GM21526 (cell line): ENCODE measurements around the gene SAFB.
A peak's percentile ranks its signal among the peaks of the same experiment; 100 is the strongest.

Experiments used
- ATAC-seq: cut with Tn5 transposase; IDR thresholded peaks from one replicate; pipeline ENCODE4 v1.9.1; 2021; ENCODE audit warnings: moderate library complexity; ENCODE audit not compliant: unreplicated experiment, low FRiP score

SAFB gene

DNA sequence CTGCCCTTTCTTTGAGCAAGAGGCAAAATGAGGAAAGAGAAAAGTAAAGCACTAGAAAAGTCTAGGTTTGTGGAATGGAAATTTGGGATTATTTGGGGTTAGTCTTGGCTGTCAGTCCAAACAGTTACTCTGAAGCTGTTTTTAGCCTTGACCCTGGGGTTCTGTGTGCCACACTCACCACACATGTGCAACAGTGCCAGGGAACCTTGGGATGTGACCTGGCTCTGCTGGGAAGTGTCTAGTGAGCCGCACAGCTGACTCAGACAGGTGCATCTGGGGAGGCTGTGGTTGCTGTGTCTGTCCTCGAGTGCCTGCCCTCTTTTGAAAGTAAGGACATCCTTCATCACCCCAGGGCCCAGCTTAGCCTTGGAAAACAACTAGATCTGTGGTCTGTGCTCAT lies 41.6 kb downstream of the SAFB start:
- no peak for ATAC-seq

DNA sequence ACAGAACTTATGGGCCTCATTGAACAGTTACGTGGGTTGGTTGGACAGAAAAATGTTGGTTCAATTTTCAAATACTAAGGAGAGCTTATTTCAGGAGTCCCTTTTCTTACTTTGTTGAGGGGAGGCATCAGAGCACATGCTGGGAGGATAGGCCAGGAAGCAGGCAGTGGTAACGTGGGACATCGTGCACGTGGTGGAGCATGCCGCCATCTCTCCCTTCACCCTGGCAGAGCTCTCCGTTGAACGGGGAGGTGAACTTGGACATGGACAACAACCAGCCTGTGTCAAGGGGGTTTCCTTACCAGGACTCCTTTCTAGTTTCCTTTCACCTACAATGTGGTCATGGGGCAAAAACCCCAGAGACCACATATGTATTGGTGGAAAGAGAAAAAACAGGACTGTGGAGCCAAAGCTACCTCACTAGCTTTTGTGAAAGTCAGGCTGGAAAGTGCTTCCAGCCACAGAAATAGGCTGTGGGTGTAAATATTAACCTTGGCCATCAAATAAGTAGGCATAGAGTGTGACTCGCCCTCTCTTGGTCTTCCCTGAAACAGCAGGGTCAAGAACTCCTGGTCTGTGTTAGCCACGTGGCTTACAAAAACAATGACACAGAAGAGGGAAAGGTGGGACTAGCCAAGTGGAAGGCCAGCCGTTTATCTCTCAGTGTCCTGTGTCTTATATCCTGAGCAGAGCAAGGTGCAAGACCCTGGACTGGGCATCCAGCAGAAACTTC lies 43.1 kb downstream of the SAFB start:
- no peak for ATAC-seq

DNA sequence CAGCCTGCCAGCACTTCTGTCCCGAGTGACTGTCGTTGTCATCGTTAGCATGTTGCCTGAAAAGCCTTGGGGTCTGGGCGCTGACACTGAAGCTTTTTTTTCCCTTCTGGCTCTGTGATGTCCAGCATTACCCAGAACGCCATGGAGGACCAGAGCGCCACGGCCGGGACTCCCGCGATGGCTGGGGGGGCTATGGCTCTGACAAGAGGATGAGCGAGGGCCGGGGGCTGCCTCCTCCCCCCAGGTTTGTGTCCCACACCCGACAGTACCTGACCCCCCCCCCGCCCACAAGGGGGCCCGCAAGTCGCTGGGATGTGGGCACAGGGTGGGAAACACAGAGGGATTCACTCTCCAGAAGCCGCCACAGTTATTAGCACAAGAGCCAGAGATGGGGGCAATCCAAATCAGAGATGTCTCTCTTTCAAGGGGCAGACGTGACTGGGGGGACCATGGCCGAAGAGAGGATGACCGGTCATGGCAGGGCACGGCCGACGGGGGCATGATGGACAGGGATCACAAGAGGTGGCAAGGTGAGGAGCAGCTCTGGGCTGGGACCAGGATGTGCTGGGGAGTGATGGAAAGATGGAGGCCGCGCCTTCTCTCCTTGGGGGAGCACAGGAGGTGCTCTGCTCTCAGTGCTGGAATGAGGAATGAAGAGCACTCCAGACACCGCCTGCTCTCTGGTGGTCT lies 44.2 kb downstream of the SAFB start:
- no peak for ATAC-seq

DNA sequence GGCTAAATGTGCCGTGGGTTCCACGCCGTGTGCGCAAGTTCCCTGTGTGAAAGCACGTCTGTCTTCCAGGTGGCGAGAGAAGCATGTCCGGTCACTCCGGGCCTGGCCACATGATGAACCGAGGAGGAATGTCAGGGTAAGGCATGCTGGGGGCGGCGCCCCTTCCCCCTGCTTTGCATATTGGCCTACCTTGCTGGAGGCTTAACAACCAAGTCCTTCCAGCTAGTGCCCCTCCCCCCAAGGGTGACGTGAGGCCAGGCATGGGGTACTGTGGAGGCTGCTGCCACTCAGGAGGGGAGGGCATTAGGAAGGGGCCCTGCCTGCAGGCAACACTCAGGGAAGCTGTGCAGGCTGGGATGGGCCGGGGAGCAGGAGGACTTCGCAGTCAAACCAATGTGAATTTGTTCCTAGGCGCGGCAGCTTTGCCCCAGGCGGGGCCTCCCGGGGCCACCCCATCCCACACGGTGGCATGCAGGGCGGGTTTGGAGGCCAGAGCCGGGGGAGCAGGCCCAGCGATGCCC lies 44.9 kb downstream of the SAFB start:
- ATAC-seq: no peak

DNA sequence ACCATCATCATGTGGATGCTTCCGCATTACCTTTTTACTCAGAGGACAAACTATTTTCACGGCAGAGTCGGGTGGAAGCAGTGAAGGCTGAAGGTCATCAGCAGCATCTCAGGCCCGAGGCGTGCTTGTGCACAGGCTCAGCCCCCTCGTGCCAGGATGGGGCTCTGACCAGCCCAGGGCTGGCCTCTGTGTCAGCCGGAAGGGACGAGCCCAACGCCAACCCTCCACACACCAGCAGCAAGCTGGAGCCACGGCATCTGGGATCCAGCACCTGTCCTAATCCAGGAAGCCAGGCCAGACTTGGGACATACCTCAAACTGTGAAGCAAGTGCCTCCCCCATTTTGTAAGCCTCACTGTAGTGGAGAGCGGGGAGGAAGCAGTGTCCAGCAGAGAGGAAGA lies 46.3 kb downstream of the SAFB start:
- no peak for ATAC-seq

DNA sequence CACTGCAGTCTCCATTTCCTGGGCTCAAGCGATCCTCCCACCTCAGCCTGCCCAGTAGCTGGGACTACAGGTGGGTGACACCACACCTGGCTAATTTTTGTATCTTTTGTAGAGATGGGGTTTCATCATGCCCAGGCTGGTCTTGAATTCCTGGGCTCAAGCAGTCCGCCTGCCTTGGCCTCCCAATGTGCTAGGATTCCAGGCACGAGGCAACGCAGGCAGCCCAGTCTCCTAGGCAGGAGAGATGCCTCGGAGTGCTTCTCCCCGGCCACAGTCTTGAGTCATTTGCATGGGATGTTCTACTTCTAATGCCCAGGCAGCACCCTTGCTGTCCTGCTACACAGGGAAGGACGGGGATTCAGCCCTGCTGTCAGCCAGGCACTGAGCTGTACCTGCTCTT lies 48.7 kb downstream of the SAFB start:
- ATAC-seq: no peak

DNA sequence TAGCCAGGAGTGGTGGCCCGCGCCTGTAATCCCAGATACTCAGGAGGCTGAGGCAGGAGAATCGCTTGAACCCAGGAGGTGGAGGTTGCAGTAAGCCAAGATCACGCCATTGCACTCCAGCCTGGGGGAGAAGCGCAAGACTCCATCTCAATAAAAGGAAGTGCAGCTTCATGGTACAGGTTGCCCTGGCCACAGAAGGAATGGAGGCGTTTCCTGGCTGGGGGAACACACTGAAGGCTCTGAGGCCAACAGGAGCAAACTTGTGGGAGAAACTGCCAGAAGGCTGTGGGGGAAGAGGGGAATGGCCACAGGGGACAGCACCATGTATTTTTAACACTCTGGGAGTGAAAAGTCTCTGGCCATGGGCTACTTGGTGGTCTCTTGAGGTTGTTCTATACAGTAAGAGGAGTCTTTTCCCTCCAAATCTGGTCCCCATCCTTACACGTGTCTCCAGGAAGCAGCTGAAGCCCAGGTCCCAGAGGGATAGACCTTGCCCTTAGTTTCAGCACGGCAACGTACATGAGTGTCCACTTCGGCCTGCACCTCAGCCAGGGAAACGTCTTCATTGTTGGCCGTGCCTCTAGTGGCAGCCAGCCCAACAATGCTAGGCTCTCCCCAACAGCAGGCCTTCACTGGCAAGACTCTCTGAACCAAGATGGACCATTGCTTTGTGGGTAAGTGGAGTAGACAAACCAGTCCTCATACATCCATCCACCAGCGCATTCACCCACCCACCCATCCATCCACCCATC lies 50.0 kb downstream of the SAFB start:
- no peak for ATAC-seq

DNA sequence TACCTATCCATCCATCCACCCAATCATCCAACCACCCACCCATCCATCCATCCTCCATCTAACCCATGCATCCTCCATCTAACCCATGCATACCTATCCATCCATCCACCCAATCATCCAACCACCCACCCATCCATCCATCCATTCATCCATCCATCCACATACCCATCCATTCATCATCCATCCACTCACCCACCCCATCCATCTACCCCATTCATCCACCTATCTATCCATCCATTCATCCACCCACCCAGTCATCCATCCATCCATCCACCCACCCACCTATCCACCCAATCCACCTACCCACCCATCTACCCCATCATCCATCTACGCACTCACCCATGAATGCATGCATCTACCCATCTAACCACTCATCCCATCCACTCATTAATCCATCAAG lies 50.9 kb downstream of the SAFB start:
- ATAC-seq: no peak

DNA sequence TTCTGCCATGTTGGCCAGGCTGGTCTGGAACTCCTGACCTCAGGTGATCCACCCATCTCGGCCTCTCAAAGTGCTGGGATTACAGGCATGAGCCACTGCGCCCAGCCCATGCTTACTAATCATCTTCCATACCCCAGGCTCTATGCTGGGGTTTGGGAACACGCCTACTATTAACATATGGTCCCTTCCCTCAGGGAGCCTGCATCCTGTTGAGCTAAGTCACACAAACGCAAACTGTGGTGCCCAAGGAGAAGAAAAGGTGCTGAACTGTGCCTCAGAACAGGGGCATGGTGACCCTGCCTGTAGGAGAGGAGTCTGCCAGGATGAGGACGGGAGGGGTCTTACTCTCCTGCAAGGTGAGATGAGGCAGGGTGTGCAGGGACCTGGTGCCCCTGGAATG lies 51.8 kb downstream of the SAFB start:
- ATAC-seq: no peak

DNA sequence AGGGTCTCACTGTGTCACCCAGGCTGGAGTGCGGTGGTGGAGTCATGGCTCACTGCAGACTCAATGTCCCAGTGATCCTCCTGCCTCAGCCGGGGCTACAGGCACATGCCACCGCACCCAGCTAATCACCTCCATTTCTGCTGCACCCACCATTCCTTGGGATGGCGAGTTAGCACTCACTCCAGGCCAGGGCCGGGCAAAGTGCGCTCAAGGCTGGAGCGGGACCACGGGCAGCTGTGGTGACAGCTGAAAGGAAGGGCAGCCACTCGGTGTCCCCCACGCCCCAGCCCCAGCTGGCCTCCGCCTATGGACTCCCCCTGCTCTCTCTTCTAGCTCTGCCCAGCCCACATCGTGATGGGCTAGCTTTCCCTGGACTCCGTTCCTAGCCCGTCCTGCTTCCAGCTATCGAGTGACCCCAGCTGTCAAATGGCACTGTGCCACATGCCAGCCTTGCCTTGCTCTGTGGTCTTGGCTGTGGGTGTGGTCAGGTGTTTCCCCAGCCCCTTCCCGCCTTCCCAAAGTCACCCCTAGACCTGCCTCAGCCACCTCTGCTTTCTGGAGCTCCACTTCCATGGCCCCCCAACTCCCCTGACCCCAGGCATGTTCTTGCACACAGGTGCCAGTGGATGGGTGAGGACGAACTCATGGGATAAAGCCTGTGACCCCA lies 53.4 kb downstream of the SAFB start:
- no peak for ATAC-seq

DNA sequence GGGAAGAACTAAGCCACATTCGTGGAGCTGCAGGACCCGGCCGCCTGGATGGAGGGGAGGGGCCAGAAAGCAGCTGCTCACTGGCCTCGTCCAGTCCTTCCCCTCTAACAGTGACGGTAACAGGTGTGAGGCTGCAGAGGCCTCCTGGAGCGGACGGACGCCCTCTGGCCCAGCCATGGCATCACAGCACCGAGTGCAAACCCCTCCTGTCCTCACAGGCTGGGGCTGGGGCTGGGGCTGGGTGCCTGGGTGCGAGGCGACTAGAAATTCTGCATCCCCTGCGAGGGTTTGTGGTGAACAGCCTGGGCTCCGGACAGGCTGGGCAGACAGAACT lies 53.9 kb downstream of the SAFB start:
- ATAC-seq: no peak

DNA sequence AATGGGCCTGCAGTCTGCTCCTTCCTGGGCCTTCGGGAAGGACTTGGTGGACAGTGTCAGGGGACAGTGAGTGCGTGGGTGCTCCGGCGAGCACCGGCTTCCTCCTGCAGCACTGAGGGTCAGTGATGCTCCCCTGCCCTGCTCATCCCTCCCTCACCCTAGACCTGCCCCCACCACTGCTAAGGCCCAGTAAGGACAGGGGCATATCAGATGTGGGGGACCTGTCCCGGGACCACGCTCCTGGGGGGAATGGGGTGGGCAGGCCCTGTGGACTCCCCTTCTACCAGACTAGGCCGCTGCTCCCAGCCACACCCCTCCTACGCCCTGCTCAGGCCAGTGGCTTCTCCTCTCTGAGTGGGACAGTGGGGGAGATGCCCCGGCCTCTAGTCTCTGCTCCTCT lies 54.3 kb downstream of the SAFB start:
- ATAC-seq: no peak

DNA sequence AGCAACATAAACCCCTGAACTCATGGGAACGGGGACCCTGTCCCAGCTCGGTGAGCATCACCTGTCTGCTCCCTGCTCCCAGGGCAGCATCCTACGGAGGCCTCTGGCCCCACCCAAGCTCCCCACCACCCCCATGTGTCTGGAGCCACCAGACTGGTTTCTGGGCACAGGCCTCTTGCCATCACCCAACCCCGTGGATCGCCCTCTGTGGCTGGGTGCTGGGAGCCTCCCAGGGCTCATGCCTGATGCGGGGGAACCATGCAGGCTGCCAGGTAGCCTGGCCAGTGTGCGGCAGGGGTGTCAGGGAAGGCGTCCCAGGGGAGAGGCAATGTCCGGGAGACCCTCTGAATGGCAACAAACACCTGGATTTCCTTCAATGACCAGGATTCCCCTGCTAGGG lies 54.7 kb downstream of the SAFB start:
- no peak for ATAC-seq

DNA sequence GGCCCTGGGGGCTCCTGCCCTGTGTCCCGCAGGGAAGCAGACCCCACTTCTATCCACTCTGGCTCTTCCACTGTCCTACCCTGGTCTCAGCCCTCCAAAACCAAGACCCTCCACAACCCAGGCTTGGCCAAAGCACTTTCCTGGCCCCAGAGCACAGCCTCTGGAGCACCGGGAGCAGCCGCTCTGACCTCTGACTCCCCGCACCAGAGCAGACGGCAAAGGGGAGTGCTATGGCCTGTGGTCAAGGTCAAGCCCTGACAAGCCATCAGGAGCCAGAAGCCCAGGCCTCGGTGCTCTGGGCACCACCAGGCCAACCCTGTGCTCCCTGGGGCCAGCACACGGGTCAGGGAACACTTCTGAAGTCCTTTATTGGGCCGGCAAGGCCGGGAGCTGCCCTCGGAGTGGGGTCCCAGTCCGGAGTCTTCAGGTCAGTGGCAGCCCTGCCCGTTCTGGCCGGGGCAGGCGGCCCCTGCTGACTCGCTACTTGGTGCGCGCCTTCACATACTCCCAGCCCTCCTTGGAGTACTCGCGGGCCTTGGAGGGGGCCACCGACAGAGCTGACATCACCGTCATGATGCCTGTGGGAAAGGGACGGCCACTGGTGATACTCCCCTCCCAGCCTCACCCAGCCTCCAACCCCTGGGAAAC lies 55.3 kb downstream of the SAFB start:
- no peak for ATAC-seq

DNA sequence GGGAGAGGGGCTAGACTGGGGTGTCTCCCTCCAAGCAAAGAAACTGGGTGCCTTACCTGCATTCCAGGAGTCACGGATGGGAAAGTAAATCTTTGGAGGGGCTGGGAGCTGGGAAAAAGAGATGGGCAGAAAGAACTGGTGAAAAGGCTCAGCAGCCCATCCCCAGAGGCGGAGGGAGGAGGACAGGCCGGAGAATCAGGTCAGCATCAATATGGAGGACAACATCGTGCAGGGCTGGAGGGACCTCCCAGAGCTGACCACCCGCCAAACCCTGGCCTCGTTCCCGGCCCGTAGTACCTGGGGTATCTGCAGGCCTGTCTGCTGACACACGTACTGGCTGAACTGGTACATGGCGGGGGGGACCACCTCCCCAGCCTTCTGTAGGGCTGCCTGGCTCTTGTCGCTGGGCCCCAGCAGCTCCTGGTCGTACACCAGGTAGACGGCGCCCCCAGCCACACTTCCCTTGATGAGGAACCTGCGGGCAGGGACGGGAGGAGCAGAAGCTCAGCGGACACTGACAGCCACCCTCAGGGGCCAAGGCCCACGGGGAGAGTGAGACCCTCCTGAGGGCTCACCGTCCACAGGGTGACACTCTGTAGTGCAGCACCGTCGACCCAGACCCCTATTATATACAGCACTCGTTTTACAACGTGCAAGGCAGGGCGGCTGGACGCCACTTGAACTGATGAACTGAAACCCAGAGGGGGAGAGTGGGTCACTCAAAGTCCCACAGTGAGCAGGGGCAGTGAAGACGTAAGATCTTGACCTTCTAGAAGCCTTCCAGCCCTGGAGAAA lies 56.6 kb downstream of the SAFB start:
- ATAC-seq: no peak

DNA sequence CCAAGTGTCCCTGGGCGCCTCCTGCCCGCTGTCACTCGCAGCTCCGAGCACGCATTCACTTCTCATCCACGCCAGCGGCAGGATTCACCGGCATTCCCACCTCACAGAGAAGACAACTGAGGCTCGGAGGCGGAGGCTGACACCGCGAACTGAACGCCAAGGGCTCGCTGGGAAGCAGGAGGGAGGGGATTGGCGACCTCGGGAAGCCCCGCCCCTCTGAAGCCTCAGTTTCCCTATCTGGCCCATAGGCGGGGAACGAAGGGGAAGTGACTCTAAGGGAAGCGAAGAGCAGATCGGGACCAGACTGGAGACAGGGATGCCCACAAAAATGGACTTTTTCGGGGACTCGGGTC lies 57.2 kb downstream of the SAFB start:
- ATAC-seq: no peak

DNA sequence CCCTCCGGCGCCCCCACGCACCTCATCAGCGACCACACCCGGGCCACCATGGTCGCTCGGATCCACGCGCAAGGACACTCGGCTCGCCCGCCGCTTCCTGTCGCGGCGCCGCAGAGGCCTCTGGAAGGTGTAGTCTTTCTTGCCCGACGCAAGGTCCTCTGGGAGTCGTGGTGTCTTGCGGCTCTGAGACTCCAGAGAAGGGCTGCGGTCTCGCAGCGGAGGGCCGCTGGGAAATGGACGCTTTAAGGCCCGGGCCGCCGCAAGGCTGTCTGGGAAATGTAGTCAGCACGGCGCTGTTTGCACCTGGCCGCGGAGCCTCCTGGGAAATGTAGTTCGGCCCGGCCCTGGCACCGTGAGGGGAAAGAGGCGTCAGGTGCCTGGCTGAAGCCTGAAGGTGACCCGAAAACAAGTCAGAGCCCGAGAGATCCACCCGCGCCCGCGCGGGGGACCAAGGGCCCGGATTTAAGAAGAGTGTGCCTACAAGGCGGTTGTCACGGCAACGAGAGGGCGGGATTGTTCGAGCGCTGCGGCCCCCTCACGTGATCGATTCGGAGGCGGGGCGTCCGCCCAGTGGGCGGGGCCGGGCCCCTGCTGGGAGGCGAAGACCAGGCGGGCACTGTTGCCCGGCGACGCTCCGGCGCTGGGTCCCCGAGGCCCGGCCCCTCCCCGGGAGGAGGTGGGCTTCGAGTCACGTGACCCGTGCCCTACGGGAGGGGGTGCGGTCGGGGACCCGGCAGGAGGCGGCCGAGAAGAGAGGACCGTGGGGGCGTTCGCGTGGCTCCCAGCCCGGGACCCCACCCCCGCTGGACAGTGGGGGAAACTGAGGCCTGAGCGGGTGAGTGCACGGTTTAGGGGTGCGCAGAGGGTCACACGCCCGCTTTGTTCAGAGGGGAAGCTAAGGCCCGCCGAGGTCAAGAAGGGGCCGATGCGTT lies 57.8 kb downstream of the SAFB start, which contains the start of the genes HSD11B1L and MICOS13:
Gene HSD11B1L, plus strand, starts transcription at position 591 of the 932 bp plus-strand sequence. CDS start 3,806 bp downstream, outside the sequence.
Gene MICOS13, minus strand, starts transcription at position 80 of the 932 bp plus-strand sequence. Its CDS starts 30 bp downstream, at position 50.
- peak; percentile 68 for ATAC-seq

DNA sequence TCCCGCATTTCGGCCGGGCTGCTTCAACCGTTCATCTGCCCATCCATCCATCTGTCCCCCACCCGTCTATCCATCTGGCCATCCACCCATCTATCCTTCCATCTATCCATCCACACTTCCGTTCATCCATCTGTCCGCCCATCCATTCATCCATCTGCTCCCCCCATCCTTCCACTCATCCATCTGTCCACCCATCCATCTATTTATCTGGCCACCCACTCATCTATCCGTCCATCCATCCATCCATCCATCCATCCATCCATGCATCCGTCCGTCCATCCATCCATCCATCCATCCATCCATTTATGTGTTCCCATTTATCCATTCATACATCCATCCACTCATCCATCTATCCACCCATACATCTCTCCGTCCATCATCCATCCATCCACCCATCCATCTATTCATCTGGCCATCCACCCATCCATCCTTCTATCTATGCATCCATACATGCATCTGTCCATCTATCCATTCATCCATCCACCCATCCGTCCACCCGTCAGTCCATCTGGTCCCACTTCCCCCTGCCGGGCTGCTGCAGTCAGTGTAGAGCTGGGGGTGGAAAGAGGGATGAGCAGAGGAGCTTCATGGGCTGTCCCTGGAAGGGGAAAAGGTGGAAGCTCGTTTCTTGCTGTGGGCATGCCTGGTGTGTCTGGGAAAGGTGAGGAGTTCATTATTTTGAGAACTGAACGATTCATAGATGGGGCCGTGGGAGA lies 58.7 kb downstream of the SAFB start:
- ATAC-seq: no peak
